NB4 (cell line): ENCODE data around the gene EDAR.

Experiments used
- DNase-seq: peaks from one replicate; pipeline ENCODE4 v3.0.0; 2010; ENCODE audit warnings: low read depth
- H3K4me3 ChIP-seq: one replicate; pipeline ENCODE4 v1.5.1; 2011; ENCODE audit warnings: mild to moderate bottlenecking, low read depth, low read length, moderate library complexity
- CTCF ChIP-seq: IDR thresholded peaks from one replicate; pipeline ENCODE4 v1.5.1; 2012; ENCODE audit warnings: low read depth, low read length
- MAX ChIP-seq: IDR thresholded peaks from 2 replicates; pipeline ENCODE4 v1.6.1; 2011; ENCODE audit warnings: low read depth, low read length
- MYC ChIP-seq: IDR thresholded peaks from 2 replicates; pipeline ENCODE4 v1.6.1; 2011; ENCODE audit warnings: low read depth, low read length
- POLR2A ChIP-seq: IDR thresholded peaks from 2 replicates; pipeline ENCODE4 v1.6.1; 2011; ENCODE audit warnings: mild to moderate bottlenecking; ENCODE audit not compliant: insufficient read length; ENCODE audit errors: extremely low read depth

The EDAR gene

GRCh38 chr2:108994178-108994577 lies 5.2 kb upstream of the EDAR start:
- H3K4me3 ChIP-seq: no peak overlapping the region
- DNase-seq: no peak
- TF ChIP-seq POLR2A: no peak
- TF ChIP-seq MYC: no peak
- no peak for TF ChIP-seq CTCF

GRCh38 chr2:108993095-108993937 lies 4.3 kb upstream of the EDAR start:
- DNase-seq: no peak
- no peak overlapping the region for H3K4me3 ChIP-seq
- TF ChIP-seq CTCF (no peak), MAX (no peak), POLR2A (no peak), MYC (no peak)

GRCh38 chr2:108988076-108988795 lies 784 bp downstream of the EDAR start:
- H3K4me3 ChIP-seq: no peak overlapping the region
- DNase-seq: no peak
- no peak for TF ChIP-seq POLR2A
- TF ChIP-seq MYC: no peak
- no peak for TF ChIP-seq MAX
- no peak for TF ChIP-seq CTCF

- H3K4me3 ChIP-seq: no peak overlapping the region
- no peak for DNase-seq
- TF ChIP-seq CTCF: no peak
Observed at GRCh38 chr2:108986916-108987510, 2.0 kb downstream of the EDAR start.

- no peak for TF ChIP-seq MAX
- TF ChIP-seq POLR2A: no peak
- no peak for TF ChIP-seq CTCF
- no peak for TF ChIP-seq MYC
- no peak for DNase-seq
- H3K4me3 ChIP-seq: no peak overlapping the region
Observed at GRCh38 chr2:108983610-108984009, 5.4 kb downstream of the EDAR start.

- TF ChIP-seq CTCF: no peak
- no peak for TF ChIP-seq MYC
- no peak for TF ChIP-seq POLR2A
- no peak for TF ChIP-seq MAX
- DNase-seq: no peak
- no peak overlapping the region for H3K4me3 ChIP-seq
Observed at GRCh38 chr2:108983061-108983460, 6.0 kb downstream of the EDAR start.
